HepG2 (cell line): ENCODE data around the gene CASP5. TPM values are rescaled to one million over a fixed set of nuclear protein-coding genes. Genes with fewer than 3 reads are reported as not detected.
A peak's percentile ranks its signal among the peaks of the same experiment; 100 is the strongest.

Experiments
- AHDC1 ChIP-seq: sonication (generic); formaldehyde crosslinking; IDR thresholded peaks from 2 replicates; pipeline ENCODE4 v1.5.1; 2020; ENCODE audit warnings: mild to moderate bottlenecking, missing genetic modification reagents, borderline replicate concordance
- ATF6 ChIP-seq: sonication (generic); formaldehyde crosslinking; conservative IDR thresholded peaks from 2 replicates; pipeline ENCODE4 v1.4.0; 2020; ENCODE audit warnings: missing genetic modification reagents
- DRAP1 ChIP-seq: IDR thresholded peaks from 2 replicates; pipeline ENCODE4 v1.6.1; 2016; ENCODE audit warnings: missing genetic modification reagents, missing compliant biosample characterization
- MLX ChIP-seq: IDR thresholded peaks from 2 replicates; pipeline ENCODE4 v1.6.1; 2016
- NONO ChIP-seq, 2 experiments: fragments of 450-650 bp in 1 of 2; sonication (generic) in 1 of 2; formaldehyde crosslinking in 1 of 2; IDR thresholded peaks in 1 of 2; conservative IDR thresholded peaks in 1 of 2; 2 replicates each; pipeline versions ENCODE4 v1.6.1 to v1.8.0; 2017 to 2022; ENCODE audit warnings: mild to moderate bottlenecking in 1 of 2, missing genetic modification reagents in 1 of 2, moderate library complexity in 1 of 2
- POGZ ChIP-seq: sonication (generic); formaldehyde crosslinking; IDR thresholded peaks from 2 replicates; pipeline ENCODE4 v1.4.0; 2020; ENCODE audit warnings: mild to moderate bottlenecking, missing genetic modification reagents
- POLR2A ChIP-seq, 2 experiments: IDR thresholded peaks; 2 replicates each; pipeline ENCODE4 v1.6.1; 2011; ENCODE audit warnings: low read depth in 2 of 2, low read length in 2 of 2, mild to moderate bottlenecking in 1 of 2, moderate library complexity in 1 of 2; ENCODE audit not compliant: insufficient read depth in 1 of 2
- REPIN1 ChIP-seq: sonication (generic); formaldehyde crosslinking; IDR thresholded peaks from 2 replicates; pipeline ENCODE4 v1.8.0; 2022; ENCODE audit warnings: missing genetic modification reagents, low read depth, mild to moderate bottlenecking, borderline replicate concordance
- SNRNP70 ChIP-seq: fragments of 200-400 bp; formaldehyde crosslinking; IDR thresholded peaks from 2 replicates; pipeline ENCODE4 v1.6.1; 2017; ENCODE audit warnings: mild to moderate bottlenecking, low read depth, low read length, moderate library complexity
- ZBTB25 ChIP-seq: IDR thresholded peaks from 2 replicates; pipeline ENCODE4 v1.6.1; 2018; ENCODE audit warnings: missing genetic modification reagents
- ZBTB33 ChIP-seq: sonication (generic); formaldehyde crosslinking; IDR thresholded peaks from 2 replicates; pipeline ENCODE4 v1.4.0; 2020; ENCODE audit warnings: missing genetic modification reagents
- ZNF205 ChIP-seq: IDR thresholded peaks from 2 replicates; pipeline ENCODE4 v1.6.1; 2018; ENCODE audit warnings: missing biosample characterization, missing genetic modification reagents
- ZNF580 ChIP-seq: IDR thresholded peaks from 2 replicates; pipeline ENCODE4 v1.6.1; 2016; ENCODE audit warnings: low read depth, borderline replicate concordance
- ZNF607 ChIP-seq: sonication (generic); formaldehyde crosslinking; IDR thresholded peaks from 2 replicates; pipeline ENCODE4 v1.5.1; 2020; ENCODE audit warnings: missing genetic modification reagents, mild to moderate bottlenecking, borderline replicate concordance
- ZNF839 ChIP-seq: sonication (generic); formaldehyde crosslinking; IDR thresholded peaks from 2 replicates; pipeline ENCODE4 v1.4.0; 2020; ENCODE audit warnings: missing genetic modification reagents, mild to moderate bottlenecking, borderline replicate concordance
- polyA plus RNA-seq, 8 experiments: library from polyadenylated mRNA; depleted of rRNA in 3 of 8; stranded (reverse) in 7 of 8; unstranded in 1 of 8; fragments of >200 nt; fragmentation: Illumina TruSeq in 4 of 8; extraction: Trizol in 4 of 8; gene quantifications; 2 replicates each; pipeline versions ENCODE4 v1.2.1 to v1.2.3, GENCODE V29; 2011 to 2016; ENCODE audit warnings: low read depth in 4 of 8, missing spikeins in 1 of 8, mixed read lengths in 1 of 8; ENCODE audit not compliant: insufficient read depth in 1 of 8
- total RNA-seq, 5 experiments: library from RNA; depleted of rRNA; stranded (reverse); fragments of >200 nt; fragmentation: Illumina TruSeq; extraction: Trizol; gene quantifications; 2 replicates each; pipeline ENCODE4 v1.2.3, GENCODE V29; 2016; ENCODE audit warnings: low read depth in 1 of 5

Gene CASP5
- total and polyA plus RNA-seq, 2 of the 13 experiments (the other 11 are each of a cell fraction or from before 2014, with no cell fraction given): not detected

- TF ChIP-seq AHDC1 (CRISPR knock-in tag) (peak; percentile 94; the same call in 1 of the 2 replicates), REPIN1 (CRISPR knock-in tag) (peak; percentile 40; the same call in 1 of the 2 replicates), MLX (CRISPR knock-in tag) (0 out of 2 replicates have a peak, but pooled peaks have one; percentile 30), ZNF839 (CRISPR knock-in tag) (no peak), POLR2A (IDR thresholded peaks at IDR 0.05; ENCODE audit: insufficient read depth in 1 of 2, low read depth in 2 of 2, low read length in 2 of 2) (peak in 1 of 2 experiments; percentile 29; a peak in 1 of 4 replicates), DRAP1 (CRISPR knock-in tag) (0 out of 2 replicates have a peak, but pooled peaks have one; percentile 30), SNRNP70 (no peak), NONO (IDR thresholded peaks at IDR 0.05) (no peak), NONO (CRISPR knock-in tag; conservative IDR thresholded peaks at IDR 0.05) (peak; percentile 64), POGZ (CRISPR knock-in tag) (peak; percentile 91), ZBTB25 (no peak; the same call in 1 of the 2 replicates), ZNF607 (CRISPR knock-in tag) (0 out of 2 replicates have a peak, but pooled peaks have one; percentile 46), ATF6 (0 out of 2 replicates have a peak, but pooled peaks have one; percentile 31), ZNF205 (CRISPR knock-in tag) (0 out of 2 replicates have a peak, but pooled peaks have one; percentile 23), ZNF580 (CRISPR knock-in tag) (0 out of 2 replicates have a peak, but pooled peaks have one; percentile 47), ZBTB33 (no peak)
These were observed 28.0 kb downstream of the CASP5 start (continued) for GRCh38 chr11:104995001-104995408.
